Measurements from ENCODE around the gene RBM15B. TPM values are rescaled to one million over a fixed set of nuclear protein-coding genes. Genes with fewer than 3 reads are reported as not detected.

RBM15B gene
- total RNA-seq, 1 experiment from 2014 or later, result 61.1 TPM

- no peak overlapping the region for H3K18ac ChIP-seq (ENCODE audit: insufficient read length, low read depth, low read length)
- DNase-seq, result no peak
- no peak overlapping the region for H3K9ac ChIP-seq (ENCODE audit: extremely low read depth, insufficient read length, low read length)
- Mint-ChIP-seq H3K36me3 (ENCODE audit: insufficient read depth in 1 of 3, low read depth in 3 of 3) (peaks cover 41 to 72% (median 54%) of the 10 kb centered on the region in 3 experiments), H3K9me3 (peaks cover 8 to 9% of the 10 kb centered on the region in 2 experiments; a peak in 4 of 5 replicates), H3K4me1 (peaks cover 37 to 51% of the 10 kb centered on the region in 2 experiments), H3K27me3 (ENCODE audit: low read depth) (no peaks in the 10 kb centered on the region), H3K4me3 (peak overlapping the region in 1 of 2 experiments; percentile 45; a peak in 2 of 5 replicates), H3K27ac (peak overlapping the region in 1 of 3 experiments; percentile 22; a peak in 1 of 7 replicates)
- H2AFZ ChIP-seq (ENCODE audit: low read length), result no peak overlapping the region
- H2BK12ac ChIP-seq (ENCODE audit: insufficient read length, low read depth, low read length), result no peak overlapping the region
- no peak overlapping the region for H2BK20ac ChIP-seq (ENCODE audit: low read depth, low read length, poor library complexity, severe bottlenecking)
- no peaks in the 10 kb centered on the region for H3K23me2 ChIP-seq (ENCODE audit: insufficient read length, low read depth, low read length, poor library complexity, severe bottlenecking)
- no peaks in the 10 kb centered on the region for H4K20me1 ChIP-seq (ENCODE audit: control insufficient read depth, insufficient read depth, insufficient read length)
- H3K23ac ChIP-seq (ENCODE audit: insufficient read length, low read depth, low read length), result no peak overlapping the region
- H3K79me2 ChIP-seq (ENCODE audit: insufficient read depth, low read length), result peaks cover 20% of the 10 kb centered on the region; the same call in 1 of the 2 replicates
- no peak overlapping the region for H3K4me2 ChIP-seq (ENCODE audit: insufficient read depth, insufficient read length, low read length)
- no peak overlapping the region for H3K14ac ChIP-seq (ENCODE audit: insufficient read depth, low read length)
- no peak overlapping the region for H2BK15ac ChIP-seq (ENCODE audit: low read depth, low read length)
- H4K5ac ChIP-seq (ENCODE audit: insufficient read length, low read depth, low read length), result no peak overlapping the region
- H3T11ph ChIP-seq (ENCODE audit: low read length), result no peak overlapping the region
- no peak overlapping the region for H3K56ac ChIP-seq (ENCODE audit: insufficient read length, low read depth, low read length)
- no peak overlapping the region for H2BK120ac ChIP-seq (ENCODE audit: low read depth, low read length, poor library complexity, severe bottlenecking)
- peaks cover 11% of the 10 kb centered on the region for H3K79me1 ChIP-seq (ENCODE audit: insufficient read depth, low read depth, low read length, poor library complexity, severe bottlenecking)
- no peak overlapping the region for H3K4ac ChIP-seq (ENCODE audit: low read depth, low read length)
- TF ChIP-seq, protein P1, sequence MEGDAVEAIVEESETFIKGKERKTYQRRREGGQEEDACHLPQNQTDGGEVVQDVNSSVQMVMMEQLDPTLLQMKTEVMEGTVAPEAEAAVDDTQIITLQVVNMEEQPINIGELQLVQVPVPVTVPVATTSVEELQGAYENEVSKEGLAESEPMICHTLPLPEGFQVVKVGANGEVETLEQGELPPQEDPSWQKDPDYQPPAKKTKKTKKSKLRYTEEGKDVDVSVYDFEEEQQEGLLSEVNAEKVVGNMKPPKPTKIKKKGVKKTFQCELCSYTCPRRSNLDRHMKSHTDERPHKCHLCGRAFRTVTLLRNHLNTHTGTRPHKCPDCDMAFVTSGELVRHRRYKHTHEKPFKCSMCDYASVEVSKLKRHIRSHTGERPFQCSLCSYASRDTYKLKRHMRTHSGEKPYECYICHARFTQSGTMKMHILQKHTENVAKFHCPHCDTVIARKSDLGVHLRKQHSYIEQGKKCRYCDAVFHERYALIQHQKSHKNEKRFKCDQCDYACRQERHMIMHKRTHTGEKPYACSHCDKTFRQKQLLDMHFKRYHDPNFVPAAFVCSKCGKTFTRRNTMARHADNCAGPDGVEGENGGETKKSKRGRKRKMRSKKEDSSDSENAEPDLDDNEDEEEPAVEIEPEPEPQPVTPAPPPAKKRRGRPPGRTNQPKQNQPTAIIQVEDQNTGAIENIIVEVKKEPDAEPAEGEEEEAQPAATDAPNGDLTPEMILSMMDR (conservative IDR thresholded peaks at IDR 0.05), result no peak
- no peak overlapping the region for H3K27ac ChIP-seq (ENCODE audit: insufficient read length, low read depth, low read length)
- no peak overlapping the region for H2AK5ac ChIP-seq (ENCODE audit: insufficient read length, low read length)
- no CpG with 5 or more reads among the region's 5 CpGs for WGBS (ENCODE audit: extremely low coverage, insufficient read length, low lambda C conversion rate)
- no peak overlapping the region for H2BK5ac ChIP-seq (ENCODE audit: insufficient read length, low read length)
- no peak overlapping the region for H4K8ac ChIP-seq (replicated peaks; ENCODE audit: insufficient read length, low read depth, low read length)
- H3K4me1 ChIP-seq (ENCODE audit: insufficient read depth, low read length), result no peaks in the 10 kb centered on the region
- H3K27me3 ChIP-seq (ENCODE audit: insufficient read depth, low read length), result no peaks in the 10 kb centered on the region
- no peaks in the 10 kb centered on the region for H3K9me3 ChIP-seq (ENCODE audit: control insufficient read depth, low read depth, low read length)
- no peak overlapping the region for H4K91ac ChIP-seq (ENCODE audit: insufficient read length, low read depth, low read length)
These were observed 3.5 kb downstream of the RBM15B start for GRCh38 chr3:51394541-51394940.
